H1 (cell line): ENCODE data around the gene FHAD1. TPM values are rescaled to one million over a fixed set of nuclear protein-coding genes. Genes with fewer than 3 reads are reported as not detected.

Experiments used
- CTCF ChIA-PET: fragments of 300-600 bp; sonication (Branson Sonifier 250); formaldehyde crosslinking; loops from one replicate; lab custom pipeline; 2021; ENCODE audit not compliant: partially characterized antibody; lab: Charles Lee
- POLR2A ChIA-PET: fragments of 300-600 bp; sonication (Branson Sonifier 250); formaldehyde crosslinking; loops from one replicate; lab custom pipeline; 2021; ENCODE audit warnings: inconsistent platforms; ENCODE audit not compliant: partially characterized antibody; lab: Charles Lee
- DNase-seq, 2 experiments: peaks; one replicate each; pipeline versions ENCODE4 v3.0.0 to v3.0.0-alpha.2; 2010 to 2022; ENCODE audit warnings: low spot score in 2 of 2, low read depth in 1 of 2, mixed read lengths in 1 of 2
- FAIRE-seq: peaks from 2 replicates; lab custom pipeline; 2011; peaks lifted over from hg19 to GRCh38; lab: Jason Lieb, UNC
- H2AFZ ChIP-seq: 2 replicates; pipeline ENCODE4 v1.8.1; 2012; ENCODE audit warnings: low read length, inconsistent platforms
- H2AK5ac ChIP-seq: 2 replicates; pipeline ENCODE4 v1.6.1; 2013; ENCODE audit warnings: low read depth, low read length
- H2BK120ac ChIP-seq: replicated peaks from 2 replicates; pipeline ENCODE3; 2013; ENCODE audit warnings: low read depth, low read length, inconsistent platforms
- H2BK12ac ChIP-seq: 2 replicates; pipeline ENCODE4 v1.6.1; 2013; ENCODE audit warnings: low read depth, low read length
- H2BK15ac ChIP-seq: 2 replicates; pipeline ENCODE4 v1.6.1; 2013; ENCODE audit warnings: low read length
- H2BK20ac ChIP-seq: 2 replicates; pipeline ENCODE4 v1.6.1; 2013; ENCODE audit warnings: low read length
- H2BK5ac ChIP-seq: 2 replicates; pipeline ENCODE4 v1.6.1; 2013; ENCODE audit warnings: low read depth, low read length
- H3K14ac ChIP-seq: 2 replicates; pipeline ENCODE4 v1.6.1; 2013; ENCODE audit warnings: inconsistent platforms; ENCODE audit not compliant: insufficient read length
- H3K18ac ChIP-seq: 2 replicates; pipeline ENCODE4 v1.6.1; 2013; ENCODE audit warnings: low read length; ENCODE audit errors: extremely low read depth
- H3K23ac ChIP-seq: 2 replicates; pipeline ENCODE4 v1.6.1; 2013; ENCODE audit warnings: inconsistent platforms; ENCODE audit not compliant: insufficient read length
- H3K23me2 ChIP-seq: 2 replicates; pipeline ENCODE4 v1.6.1; 2013; ENCODE audit warnings: low read depth, low read length
- H3K27ac ChIP-seq: 2 replicates; pipeline ENCODE4 v1.6.1; 2011; ENCODE audit warnings: low read depth, low read length, inconsistent platforms
- H3K27me3 ChIP-seq, 4 experiments: replicated peaks in 1 of 4; 1 replicate in 1 of 4; 2 replicates in 3 of 4; pipeline versions ENCODE4 v1.6.1 to v1.8.1; 2011 to 2013; ENCODE audit warnings: low read length in 3 of 4, mild to moderate bottlenecking in 3 of 4, inconsistent platforms in 2 of 4, mixed read lengths in 2 of 4, moderate library complexity in 1 of 4; ENCODE audit not compliant: control insufficient read depth in 3 of 4, insufficient read depth in 3 of 4; ENCODE audit errors: extremely low read depth in 1 of 4
- H3K36me3 ChIP-seq, 4 experiments: 2 replicates each; pipeline versions ENCODE4 v1.6.1 to v1.8.1; 2011 to 2013; ENCODE audit warnings: mild to moderate bottlenecking in 4 of 4, low read length in 3 of 4, moderate library complexity in 2 of 4, control low read depth in 1 of 4, inconsistent platforms in 1 of 4; ENCODE audit not compliant: insufficient read depth in 4 of 4, control insufficient read depth in 2 of 4
- H3K4ac ChIP-seq: replicated peaks from 2 replicates; pipeline ENCODE3; 2013; ENCODE audit warnings: low read length, low read depth, mixed read lengths, inconsistent platforms; ENCODE audit not compliant: insufficient read length
- H3K4me1 ChIP-seq, 4 experiments: replicated peaks in 1 of 4; 1 replicate in 1 of 4; 2 replicates in 3 of 4; pipeline versions ENCODE4 v1.6.1 to v1.8.1; 2011 to 2013; ENCODE audit warnings: low read length in 3 of 4, inconsistent platforms in 2 of 4, mixed read lengths in 1 of 4; ENCODE audit not compliant: insufficient read depth in 4 of 4, control insufficient read depth in 3 of 4
- H3K4me2 ChIP-seq, 2 experiments: 2 replicates each; pipeline versions ENCODE4 v1.6.1 to v1.8.1; 2011 to 2013; ENCODE audit warnings: low read depth in 2 of 2, low read length in 2 of 2, control low read depth in 1 of 2, inconsistent platforms in 1 of 2, mild to moderate bottlenecking in 1 of 2; ENCODE audit not compliant: insufficient read depth in 1 of 2
- H3K4me3 ChIP-seq, 4 experiments: fragments of 200-600, 300-600 bp in 1 of 4; sonication (generic), shearing (Covaris generic), sonication (Bioruptor Twin) in 1 of 4; 2 replicates each; pipeline versions ENCODE4 v1.5.1 to v1.8.1; 2011 to 2016; ENCODE audit warnings: low read length in 4 of 4, low read depth in 3 of 4, control low read depth in 2 of 4, inconsistent platforms in 2 of 4, mild to moderate bottlenecking in 2 of 4, mixed read lengths in 1 of 4, moderate library complexity in 1 of 4; ENCODE audit not compliant: insufficient read depth in 2 of 4; ENCODE audit errors: extremely low read depth in 1 of 4
- H3K56ac ChIP-seq: replicated peaks from 2 replicates; pipeline ENCODE3; 2013; ENCODE audit warnings: low read depth, mild to moderate bottlenecking, mixed read lengths, low read length, inconsistent platforms; ENCODE audit not compliant: insufficient read length
- H3K79me1 ChIP-seq: 2 replicates; pipeline ENCODE4 v1.6.1; 2013; ENCODE audit warnings: low read depth, low read length, control low read depth
- H3K79me2 ChIP-seq, 2 experiments: 2 replicates each; pipeline versions ENCODE4 v1.6.1 to v1.8.1; 2012 to 2013; ENCODE audit warnings: low read length in 2 of 2, mild to moderate bottlenecking in 2 of 2, inconsistent platforms in 1 of 2; ENCODE audit not compliant: insufficient read depth in 2 of 2, control insufficient read depth in 1 of 2
- H3K9ac ChIP-seq, 4 experiments: replicated peaks in 1 of 4; 1 replicate in 1 of 4; 2 replicates in 3 of 4; pipeline versions ENCODE4 v1.6.1 to v1.8.1; 2011 to 2013; ENCODE audit warnings: low read depth in 3 of 4, low read length in 3 of 4, control low read depth in 2 of 4, mild to moderate bottlenecking in 2 of 4, moderate library complexity in 2 of 4, inconsistent platforms in 1 of 4; ENCODE audit errors: extremely low read depth in 1 of 4
- H3K9me3 ChIP-seq, 2 experiments: 2 replicates each; pipeline versions ENCODE4 v1.6.1 to v1.8.1; 2012 to 2013; ENCODE audit warnings: mild to moderate bottlenecking in 2 of 2, moderate library complexity in 2 of 2, control low read depth in 1 of 2, inconsistent platforms in 1 of 2, low read depth in 1 of 2, low read length in 1 of 2, mixed read lengths in 1 of 2; ENCODE audit not compliant: insufficient read depth in 2 of 2
- H4K20me1 ChIP-seq, 2 experiments: replicated peaks in 1 of 2; 2 replicates each; pipeline versions ENCODE3 to v1.8.1; 2011 to 2013; ENCODE audit warnings: inconsistent platforms in 2 of 2, low read length in 2 of 2, mild to moderate bottlenecking in 1 of 2; ENCODE audit not compliant: insufficient read depth in 2 of 2, control insufficient read depth in 1 of 2
- H4K5ac ChIP-seq: 2 replicates; pipeline ENCODE4 v1.6.1; 2013; ENCODE audit warnings: low read length, low read depth, mixed read lengths, inconsistent platforms; ENCODE audit not compliant: insufficient read length
- H4K8ac ChIP-seq: 2 replicates; pipeline ENCODE4 v1.8.0; 2013; ENCODE audit warnings: mild to moderate bottlenecking, moderate library complexity, low read length, inconsistent platforms; ENCODE audit not compliant: insufficient read depth; ENCODE audit errors: extremely low read depth
- H4K91ac ChIP-seq: replicated peaks from 2 replicates; pipeline ENCODE3; 2013; ENCODE audit warnings: low read length, mixed read lengths, inconsistent platforms; ENCODE audit not compliant: insufficient read length
- BACH1 ChIP-seq: IDR thresholded peaks from 2 replicates; pipeline ENCODE4 v1.6.1; 2012; ENCODE audit warnings: low read length, improper control_type of control experiment
- CTBP2 ChIP-seq: IDR thresholded peaks from 2 replicates; pipeline ENCODE4 v1.7.0; 2011; ENCODE audit warnings: borderline replicate concordance, mild to moderate bottlenecking, moderate library complexity, mixed read lengths, low read length; ENCODE audit not compliant: insufficient read depth, insufficient read length
- E2F6 ChIP-seq: IDR thresholded peaks from 2 replicates; pipeline ENCODE4 v1.6.1; 2012; ENCODE audit warnings: inconsistent platforms
- GTF2F1 ChIP-seq: IDR thresholded peaks from 2 replicates; pipeline ENCODE4 v1.6.1; 2012; ENCODE audit warnings: low read depth, low read length, improper control_type of control experiment, borderline replicate concordance
- RXRA ChIP-seq: IDR thresholded peaks from 2 replicates; pipeline ENCODE4 v1.6.1; 2011; ENCODE audit warnings: low read depth, mild to moderate bottlenecking, low read length, moderate library complexity; ENCODE audit not compliant: insufficient read depth
- TCF12 ChIP-seq: IDR thresholded peaks from 2 replicates; pipeline ENCODE4 v1.6.1; 2011; ENCODE audit warnings: low read depth, mild to moderate bottlenecking, low read length
- WGBS, 2 experiments: shearing (Covaris generic) in 1 of 2; methylation state at CpG; one replicate each; pipeline versions ENCODE4 v1.1.6 to v1.1.7; 2013 to 2015; ENCODE audit warnings: low lambda C conversion rate in 2 of 2, mixed read lengths in 2 of 2, inconsistent platforms in 1 of 2, low coverage in 1 of 2, missing lambda C conversion rate in 1 of 2; ENCODE audit not compliant: insufficient replicate concordance in 2 of 2, insufficient coverage in 1 of 2, insufficient read length in 1 of 2; ENCODE audit errors: extremely low coverage in 1 of 2, missing lambda C conversion rate in 1 of 2; 5-methylcytosine and 5-hydroxymethylcytosine counted together
- polyA plus RNA-seq, 7 experiments: library from polyadenylated mRNA; depleted of rRNA in 3 of 7; stranded (reverse) in 5 of 7; unstranded in 2 of 7; fragments of >200 nt in 5 of 7; fragments of 200-250 nt in 2 of 7; gene quantifications; 1 replicate in 5 of 7; 2 replicates in 1 of 7; 4 replicates in 1 of 7; pipeline versions ENCODE4 v1.2.1 to v1.2.3, GENCODE V29; 2011 to 2013; ENCODE audit warnings: missing spikeins in 2 of 7, mixed read lengths in 2 of 7
- total RNA-seq: library from RNA; stranded (reverse); fragmentation: NEBNext Ultra II Directional; extraction: Animal tissue kit (Norgen Biotek cat#: 25700); gene quantifications from 2 replicates; pipeline ENCODE4 v1.2.1, GENCODE V29; 2021

The FHAD1 gene
- total and polyA plus RNA-seq, 2 of the 8 experiments (the other 6 are each of a cell fraction or from before 2014, with no cell fraction given), result 0.39 to 0.69 TPM

GRCh38 chr1:15289251-15289651, 42.2 kb downstream of the FHAD1 start:
- no peaks in the 10 kb centered on the region for H3K9me3 ChIP-seq
- no peak overlapping the region for H2BK20ac ChIP-seq
- no peaks in the 10 kb centered on the region for H3K4me1 ChIP-seq
- no peak overlapping the region for H4K5ac ChIP-seq
- H3K79me2 ChIP-seq, result no peaks in the 10 kb centered on the region
- no peaks in the 10 kb centered on the region for H3K79me1 ChIP-seq
- DNase-seq (no peak), FAIRE-seq (no peak)
- no peak overlapping the region for H4K91ac ChIP-seq
- H3K14ac ChIP-seq, result no peak overlapping the region
- no peak overlapping the region; the same call in 1 of the 2 replicates for H4K8ac ChIP-seq
- ChIA-PET POLR2A (no interaction called here), CTCF (interaction anchor here (0.8 to 1.7 kb wide), 5 partner anchors 8 to 142 kb away, joined by 3 to 8 read pairs (median 4); no protein-coding TSS in a partner anchor)
- H3K4me3 ChIP-seq, result no peak overlapping the region
- H3K23ac ChIP-seq, result no peak overlapping the region
- H3K27ac ChIP-seq, result no peak overlapping the region
- H3K18ac ChIP-seq, result no peak overlapping the region
- H2AFZ ChIP-seq, result no peak overlapping the region
- no peaks in the 10 kb centered on the region for H3K27me3 ChIP-seq
- H3K4me2 ChIP-seq, result no peak overlapping the region
- no peaks in the 10 kb centered on the region for H3K36me3 ChIP-seq
- H3K9ac ChIP-seq, result no peak overlapping the region
- no peak overlapping the region for H2AK5ac ChIP-seq
- no peak overlapping the region for H3K4ac ChIP-seq
- no peaks in the 10 kb centered on the region for H4K20me1 ChIP-seq
- no peak overlapping the region for H2BK12ac ChIP-seq
- H2BK5ac ChIP-seq, result no peak overlapping the region
- no peak overlapping the region for H2BK15ac ChIP-seq
- no peak overlapping the region for H3K56ac ChIP-seq
- WGBS, 2 experiments, result 80% methylated on average over 14 of the region's 14 CpGs; no CpG with 5 or more reads in 1 of the 2 experiments
- no peak overlapping the region for H2BK120ac ChIP-seq
- H3K23me2 ChIP-seq, result no peaks in the 10 kb centered on the region
- TF ChIP-seq CTBP2, result no peak
- TF ChIP-seq GTF2F1, result no peak
- TF ChIP-seq BACH1, result no peak
- TF ChIP-seq RXRA, result no peak
- TF ChIP-seq TCF12, result no peak
- TF ChIP-seq E2F6, result no peak
- TF ChIP-seq, all 59 proteins: peak for 0
